GM19455 (cell line): ENCODE results near the gene DIP2C.
"Not testable (repeated sequence)": the region's sequence is repeated elsewhere in the genome, so short reads cannot be mapped to it uniquely, and the experiment has no call there.

Experiments used
- ATAC-seq: cut with Tn5 transposase; IDR thresholded peaks from one replicate; pipeline ENCODE4 v1.9.1; 2021; ENCODE audit not compliant: unreplicated experiment

DIP2C gene

DNA sequence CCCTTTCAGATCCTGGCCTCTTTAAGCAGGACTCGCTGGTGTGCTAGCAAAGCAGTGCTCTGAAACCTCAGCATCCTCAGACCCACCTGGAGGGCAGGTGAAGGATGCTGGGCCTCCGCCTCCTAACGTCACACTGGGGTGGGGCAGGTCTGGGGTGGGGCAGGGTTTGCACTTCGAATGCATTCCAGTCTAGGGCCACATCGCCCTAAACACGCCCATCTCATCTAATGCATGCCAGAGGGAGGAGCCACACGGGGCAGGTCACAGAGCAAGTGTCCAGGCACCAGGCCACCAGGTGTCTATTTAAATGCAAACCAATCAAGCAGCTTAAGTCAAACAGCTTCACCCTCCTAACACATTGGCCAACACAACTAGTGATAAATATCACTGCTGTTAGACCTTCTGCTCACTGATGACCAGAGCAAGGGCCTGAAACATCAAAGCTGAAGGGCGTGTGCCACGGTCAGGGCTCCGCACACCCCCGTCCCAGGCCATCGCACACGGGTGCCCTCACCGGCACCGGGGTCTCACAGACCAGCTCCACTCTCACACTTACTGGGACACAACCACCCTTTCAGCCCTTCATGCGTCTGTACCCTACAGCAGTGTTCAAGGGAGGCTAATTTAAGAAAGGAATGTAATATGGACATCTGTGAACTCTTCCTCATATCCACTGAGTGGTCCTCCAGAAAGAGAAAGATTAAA is 47.1 kb downstream of the DIP2C start:
- ATAC-seq, result no peak

GRCh38 chr10:641149-642010 is 48.1 kb downstream of the DIP2C start:
- no peak for ATAC-seq

DNA sequence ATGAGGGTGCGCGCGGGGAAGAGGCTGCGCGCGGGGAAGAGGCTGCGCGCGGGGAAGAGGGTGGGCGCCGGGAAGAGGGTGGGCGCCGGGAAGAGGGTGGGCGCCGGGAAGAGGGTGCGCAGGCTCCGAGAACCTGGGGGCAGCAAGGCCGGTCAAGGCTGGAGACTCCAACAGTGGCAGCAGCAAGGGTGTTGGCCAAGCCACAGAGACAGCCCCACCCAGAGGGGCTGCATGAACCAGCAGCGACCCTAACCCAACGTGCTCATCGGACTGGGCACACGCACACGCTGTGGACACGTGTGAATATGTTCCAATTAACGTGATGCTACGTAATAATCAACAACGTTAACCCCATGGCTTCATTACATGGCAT is 48.8 kb downstream of the DIP2C start:
- ATAC-seq, result no peak

DNA sequence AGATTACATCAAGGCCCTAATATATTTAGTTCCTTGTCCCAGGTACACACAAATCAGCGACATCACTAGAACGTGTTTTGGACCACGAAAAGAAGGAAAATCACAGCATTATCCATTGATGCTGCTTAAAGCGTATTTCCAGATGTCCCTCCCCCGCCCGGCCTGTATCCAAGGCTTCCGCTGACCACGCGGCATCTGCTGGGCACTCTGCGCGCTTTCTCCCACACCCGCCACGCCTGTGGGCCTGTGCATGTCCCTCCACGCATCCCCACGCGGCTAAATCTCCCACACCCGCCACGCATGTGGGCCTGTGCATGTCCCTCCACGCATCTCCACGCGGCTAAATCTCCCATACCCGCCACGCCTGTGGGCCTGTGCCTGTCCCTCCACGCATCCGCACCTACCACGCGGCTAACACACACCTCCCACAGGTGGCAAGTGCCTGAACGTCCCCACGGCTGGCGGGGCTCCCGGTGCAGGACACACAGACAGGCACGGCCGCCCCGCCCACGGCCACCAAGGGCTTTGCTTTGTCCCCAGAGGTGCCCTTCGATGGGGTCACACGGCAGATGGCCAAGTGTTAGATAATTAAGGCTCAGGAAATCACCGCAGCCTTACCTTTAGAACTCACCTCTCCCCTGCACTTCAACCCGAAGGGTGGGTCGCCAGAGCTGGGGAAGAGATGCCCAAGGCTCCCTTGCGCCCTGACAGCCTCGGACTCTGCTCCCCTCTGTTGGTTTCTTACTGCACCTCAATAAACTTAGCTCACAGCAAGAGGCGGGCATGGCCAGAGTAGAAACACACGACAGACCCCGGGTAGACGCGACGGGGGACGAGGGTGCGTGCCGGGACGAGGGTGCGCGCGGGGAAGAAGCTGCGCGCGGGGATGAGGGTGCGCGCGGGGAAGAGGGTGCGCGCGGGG is 49.5 kb downstream of the DIP2C start:
- ATAC-seq, result no peak

GRCh38 chr10:639001-639750 is 50.3 kb downstream of the DIP2C start:
- ATAC-seq, result no peak

DNA sequence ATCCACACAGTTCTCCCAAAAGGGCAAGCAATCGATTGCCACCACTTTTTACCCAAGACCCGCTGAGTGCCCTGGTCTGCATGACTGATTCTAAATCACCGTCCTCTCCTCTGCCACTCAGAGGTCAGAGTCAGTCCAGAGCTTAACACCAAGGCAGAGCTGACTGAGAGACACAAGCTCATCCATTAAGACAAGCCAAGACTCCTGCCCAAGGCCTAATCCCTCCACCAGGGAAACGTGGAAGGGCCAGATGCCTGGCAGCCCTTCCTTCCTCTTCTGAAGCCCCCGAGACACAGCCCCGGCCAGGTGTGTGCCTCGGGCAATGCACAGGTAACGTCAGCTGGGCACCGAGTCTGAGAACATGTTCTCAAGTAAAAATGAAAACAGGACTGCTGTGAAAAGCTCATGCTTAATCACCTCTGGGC is 51.7 kb downstream of the DIP2C start:
- no peak for ATAC-seq

DNA sequence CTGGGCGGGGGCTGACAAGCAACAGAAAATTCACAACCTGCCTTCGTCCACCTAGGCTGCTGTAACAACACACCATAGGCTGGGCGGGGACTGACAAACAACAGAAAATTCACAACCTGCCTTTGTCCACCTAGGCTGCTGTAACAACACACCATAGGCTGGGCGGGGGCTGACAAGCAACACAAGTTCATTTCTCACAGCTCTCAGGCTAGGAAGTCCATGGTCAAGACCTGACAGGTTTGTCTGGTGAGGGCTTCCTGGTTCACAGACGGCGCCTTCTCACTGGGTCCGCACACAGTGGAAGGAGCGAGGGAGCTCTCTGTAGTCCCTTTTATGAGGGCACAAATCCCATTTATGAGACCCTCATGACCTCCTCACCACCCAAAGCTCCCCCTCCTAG is 52.2 kb downstream of the DIP2C start:
- no peak for ATAC-seq

DNA sequence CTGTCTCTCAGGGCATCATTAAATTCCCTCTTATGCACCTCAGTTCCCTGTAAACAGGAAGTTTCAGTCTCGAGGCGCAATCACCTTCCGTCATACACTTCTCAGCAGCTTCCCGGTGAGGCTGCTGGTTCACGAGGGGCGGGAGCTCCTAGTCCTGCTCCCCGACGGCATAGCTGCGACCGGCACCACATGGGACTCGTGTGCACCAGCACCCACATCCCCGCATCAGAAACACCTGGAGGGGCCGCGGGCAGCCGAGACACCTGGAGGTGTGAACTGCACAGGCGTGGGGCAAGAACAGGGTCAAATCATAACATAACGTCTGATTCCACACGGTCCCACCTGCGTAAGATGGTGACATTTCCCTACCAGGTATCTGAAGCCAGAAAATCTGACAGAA is 52.7 kb downstream of the DIP2C start:
- no peak for ATAC-seq

DNA sequence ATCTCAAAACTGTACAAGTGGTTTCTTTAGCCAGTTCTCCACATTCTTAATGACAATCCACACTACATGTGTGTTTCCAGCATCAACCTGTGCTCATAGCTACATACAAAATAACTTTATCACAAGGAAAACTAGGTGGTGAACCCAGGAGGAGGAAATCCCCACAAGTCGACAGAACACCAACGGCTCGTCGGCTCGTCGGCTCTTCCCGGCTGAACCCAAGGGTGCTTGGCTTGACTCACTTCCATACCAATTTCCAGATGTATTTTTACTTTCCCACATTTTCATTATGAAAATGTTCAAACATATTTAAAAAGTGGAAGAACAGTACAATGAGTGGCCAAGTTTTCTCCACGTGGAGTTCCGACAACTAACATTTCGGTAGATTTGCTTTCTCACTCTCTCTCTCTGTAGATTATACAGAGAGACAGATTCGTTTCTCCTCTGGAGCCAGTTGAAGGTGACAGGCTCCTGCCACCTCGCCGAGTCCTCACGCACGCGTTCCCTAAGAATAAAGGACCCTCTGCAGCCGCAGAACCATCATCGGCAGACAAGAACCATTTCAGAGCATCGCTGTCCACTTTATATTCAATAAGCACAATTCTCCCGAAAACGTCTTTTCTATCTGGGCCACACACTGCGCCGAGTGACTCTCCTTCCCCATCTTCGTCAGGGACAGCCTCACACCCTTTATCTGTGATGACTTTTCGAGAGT is 53.3 kb downstream of the DIP2C start:
- no peak for ATAC-seq

- ATAC-seq, result no peak
Observed at GRCh38 chr10:635088-635861, 54.2 kb downstream of the DIP2C start.

DNA sequence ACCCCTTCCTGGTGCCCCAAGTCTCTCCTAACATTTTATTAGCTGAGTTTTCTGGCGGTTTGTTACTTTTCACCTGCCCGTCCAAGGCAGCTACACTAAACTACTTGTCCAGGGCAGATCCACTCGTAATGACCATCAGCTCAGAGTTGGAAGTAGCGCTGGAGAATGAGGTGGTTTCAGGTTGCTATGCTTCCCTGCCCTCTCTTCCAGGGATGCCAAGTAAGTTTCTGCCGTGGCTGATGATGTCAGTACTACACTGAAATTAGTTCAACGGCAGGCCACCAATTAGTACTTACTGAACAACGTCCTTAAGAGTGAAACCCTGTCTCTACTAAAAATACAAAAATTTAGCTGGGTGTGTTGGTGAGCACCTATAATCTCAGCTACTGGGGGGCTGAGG is 55.2 kb downstream of the DIP2C start:
- no peak for ATAC-seq

- ATAC-seq, result no peak
Observed at GRCh38 chr10:633279-634245, 55.9 kb downstream of the DIP2C start.

DNA sequence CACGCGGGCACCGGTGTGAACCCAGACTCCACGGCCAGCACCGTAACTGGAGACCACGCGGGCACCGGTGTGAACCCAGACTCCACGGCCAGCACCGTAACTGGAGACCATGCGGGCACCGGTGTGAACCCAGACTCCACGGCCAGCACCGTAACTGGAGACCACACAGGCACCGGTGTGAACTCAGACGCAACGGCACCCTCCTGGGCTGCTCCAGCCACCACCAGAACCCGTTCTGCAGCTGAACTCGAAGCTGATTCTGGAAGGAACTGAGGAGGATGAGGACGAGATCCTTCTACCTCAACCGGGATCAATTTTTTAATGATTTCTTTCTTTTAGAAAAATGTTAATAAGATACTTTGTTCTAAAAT is 56.7 kb downstream of the DIP2C start:
- not testable (repeated sequence) for ATAC-seq

DNA sequence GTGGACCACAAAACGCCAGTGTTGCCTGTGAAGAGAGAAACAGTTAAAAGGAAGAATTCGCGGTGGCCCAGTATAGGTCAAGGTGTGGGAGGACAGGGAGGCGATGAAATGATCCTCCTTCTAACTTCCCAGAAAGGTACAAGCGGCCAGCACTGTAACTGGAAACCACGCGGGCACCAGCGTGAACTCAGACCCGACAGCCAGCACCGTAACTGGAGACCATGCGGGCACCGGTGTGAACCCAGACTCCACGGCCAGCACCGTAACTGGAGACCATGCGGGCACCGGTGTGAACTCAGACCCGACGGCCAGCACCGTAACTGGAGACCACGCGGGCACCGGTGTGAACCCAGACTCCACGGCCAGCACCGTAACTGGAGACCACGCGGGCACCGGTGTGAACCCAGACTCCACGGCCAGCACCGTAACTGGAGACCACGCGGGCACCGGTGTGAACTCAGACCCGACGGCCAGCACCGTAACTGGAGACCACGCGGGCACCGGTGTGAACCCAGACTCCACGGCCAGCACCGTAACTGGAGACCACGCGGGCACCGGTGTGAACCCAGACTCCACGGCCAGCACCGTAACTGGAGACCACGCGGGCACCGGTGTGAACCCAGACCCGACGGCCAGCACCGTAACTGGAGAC is 57.2 kb downstream of the DIP2C start:
- ATAC-seq, result not testable (repeated sequence)

DNA sequence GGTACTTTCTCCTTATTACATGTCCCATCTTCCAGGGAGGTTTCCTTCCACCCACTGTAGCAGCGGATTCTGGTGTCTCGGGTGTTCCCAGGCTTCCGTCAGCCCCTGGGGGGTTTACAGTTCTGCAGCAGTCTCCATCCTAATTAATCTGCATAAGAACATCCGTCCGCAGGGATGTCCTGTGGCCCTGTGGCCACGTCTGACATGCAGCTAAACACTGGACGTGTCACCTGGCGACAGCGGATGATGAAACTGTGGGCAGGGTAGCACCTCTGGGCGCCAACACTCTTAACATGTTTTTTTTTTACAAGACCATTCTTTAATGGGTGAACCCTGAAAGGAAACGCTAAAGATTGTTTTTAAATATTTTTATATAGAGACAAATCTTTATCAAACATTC is 58.2 kb downstream of the DIP2C start:
- no peak for ATAC-seq

DNA sequence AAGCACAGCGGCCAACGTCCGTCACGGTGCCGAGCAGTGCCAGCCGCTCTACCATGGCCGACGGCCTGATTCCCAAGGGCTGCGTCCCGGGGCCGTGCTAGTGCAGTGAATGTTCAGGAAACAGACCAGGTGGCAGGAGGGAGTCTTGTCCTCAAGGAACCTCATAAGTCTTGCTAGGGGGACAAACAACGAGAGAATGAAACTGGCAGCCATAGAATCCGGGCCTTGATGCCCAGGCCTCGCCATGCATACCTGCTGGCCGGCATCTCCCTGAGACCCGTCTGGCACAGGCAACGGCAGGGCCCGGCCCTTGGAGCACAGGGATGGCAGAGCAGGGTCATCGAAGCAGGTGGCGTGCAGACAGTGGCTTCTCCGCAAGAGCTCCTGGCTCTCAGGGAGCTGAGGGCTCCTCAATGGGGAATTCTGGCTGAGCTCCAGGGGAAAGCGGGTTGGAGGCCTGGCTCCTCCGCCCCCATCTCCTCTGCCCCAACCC is 58.8 kb downstream of the DIP2C start:
- no peak for ATAC-seq

GRCh38 chr10:629186-629998 is 60.1 kb downstream of the DIP2C start:
- ATAC-seq, result no peak
